HFFc6 (cell line): Measurements from ENCODE around the gene PRIM2. TPM values are rescaled to one million over a fixed set of nuclear protein-coding genes. Genes with fewer than 3 reads are reported as not detected.

Experiments used
- DNase-seq: peaks from one replicate; pipeline ENCODE4 v3.0.0-alpha.2; 2018
- H3K27ac Mint-ChIP-seq: 2 replicates; pipeline ENCODE4 v1.8.0; 2020; ENCODE audit warnings: mild to moderate bottlenecking, mixed read lengths
- H3K27me3 Mint-ChIP-seq: 2 replicates; pipeline ENCODE4 v1.8.0; 2021; ENCODE audit warnings: mild to moderate bottlenecking, moderate library complexity, mixed read lengths; ENCODE audit not compliant: insufficient read depth
- H3K36me3 Mint-ChIP-seq: 2 replicates; pipeline ENCODE4 v1.8.0; 2021; ENCODE audit warnings: low read depth, mixed read lengths
- H3K4me1 Mint-ChIP-seq: 2 replicates; pipeline ENCODE4 v1.8.0; 2020; ENCODE audit warnings: low read depth, mixed read lengths
- H3K4me3 Mint-ChIP-seq: 2 replicates; pipeline ENCODE4 v1.8.0; 2020; ENCODE audit warnings: mild to moderate bottlenecking, moderate library complexity, mixed read lengths
- H3K9me3 Mint-ChIP-seq: 2 replicates; pipeline ENCODE4 v1.8.0; 2020; ENCODE audit warnings: mild to moderate bottlenecking, mixed read lengths
- CTCF ChIP-seq: fragments of 200-600 bp; sonication (generic); IDR thresholded peaks from 2 replicates; pipeline ENCODE4 v1.5.0; 2021; ENCODE audit warnings: antibody characterized with exemption, mild to moderate bottlenecking
- total RNA-seq, 6 experiments: library from RNA; stranded (reverse); fragmentation: NEBNext Ultra II Directional; extraction: Animal tissue kit (Norgen Biotek cat#: 25700); gene quantifications; 2 replicates in 1 of 6; 3 replicates in 5 of 6; pipeline ENCODE4 v1.2.3, GENCODE V29; 2021

Gene PRIM2
- total RNA-seq, 6 experiments from 2014 or later = 32.6 to 46.8 (median 43.0) TPM

- H3K27ac Mint-ChIP-seq = no peak overlapping the region
- H3K4me3 Mint-ChIP-seq = no peak overlapping the region
- peaks cover 10% of the 10 kb centered on the region for H3K36me3 Mint-ChIP-seq
- peaks cover 5% of the 10 kb centered on the region; the same call in 1 of the 2 replicates for H3K27me3 Mint-ChIP-seq
- no peak for DNase-seq
- peaks cover 6% of the 10 kb centered on the region for H3K4me1 Mint-ChIP-seq
- no peak for TF ChIP-seq CTCF
- no peaks in the 10 kb centered on the region for H3K9me3 Mint-ChIP-seq
These were observed 22.5 kb upstream of the PRIM2 start for GRCh38 chr6:57294862-57295445.

GRCh38 chr6:57297505-57297904, 19.9 kb upstream of the PRIM2 start:
- no peaks in the 10 kb centered on the region for H3K9me3 Mint-ChIP-seq
- peaks cover 6% of the 10 kb centered on the region for H3K4me1 Mint-ChIP-seq
- H3K27me3 Mint-ChIP-seq = no peaks in the 10 kb centered on the region; the same call in 1 of the 2 replicates
- H3K36me3 Mint-ChIP-seq = no peaks in the 10 kb centered on the region
- TF ChIP-seq CTCF = no peak
- DNase-seq = no peak
- H3K4me3 Mint-ChIP-seq = no peak overlapping the region
- no peak overlapping the region for H3K27ac Mint-ChIP-seq

- Mint-ChIP-seq H3K4me3 (no peak overlapping the region), H3K36me3 (no peaks in the 10 kb centered on the region), H3K27ac (no peak overlapping the region), H3K4me1 (peaks cover 6% of the 10 kb centered on the region), H3K9me3 (no peaks in the 10 kb centered on the region), H3K27me3 (no peaks in the 10 kb centered on the region; the same call in 1 of the 2 replicates)
- no peak for DNase-seq
- no peak for TF ChIP-seq CTCF
These were observed 18.7 kb upstream of the PRIM2 start for GRCh38 chr6:57298741-57299140.

GRCh38 chr6:57301757-57302156, 15.7 kb upstream of the PRIM2 start:
- no peak for DNase-seq
- Mint-ChIP-seq H3K27me3 (no peaks in the 10 kb centered on the region; the same call in 1 of the 2 replicates), H3K4me3 (no peak overlapping the region), H3K27ac (no peak overlapping the region), H3K9me3 (no peaks in the 10 kb centered on the region), H3K36me3 (no peaks in the 10 kb centered on the region), H3K4me1 (peaks cover 36% of the 10 kb centered on the region)
- no peak for TF ChIP-seq CTCF

- no peak overlapping the region for H3K27ac Mint-ChIP-seq
These were observed 15.0 kb upstream of the PRIM2 start for GRCh38 chr6:57302477-57302876.

More at GRCh38 chr6:57302477-57302876, 15.0 kb upstream of the PRIM2 start:
- TF ChIP-seq CTCF = no peak
- no peak for DNase-seq
- H3K4me3 Mint-ChIP-seq = no peak overlapping the region
- H3K4me1 Mint-ChIP-seq = peaks cover 40% of the 10 kb centered on the region
- H3K27me3 Mint-ChIP-seq = no peaks in the 10 kb centered on the region; the same call in none of the 2 replicates
- H3K9me3 Mint-ChIP-seq = no peaks in the 10 kb centered on the region
- no peaks in the 10 kb centered on the region for H3K36me3 Mint-ChIP-seq
